GM12892 (cell line): ENCODE measurements around the gene TSPAN16.

Experiments used
- POLR2A ChIP-seq: IDR thresholded peaks from 2 replicates; pipeline ENCODE4 v1.6.1; 2011; ENCODE audit warnings: low read depth, low read length, control low read depth
- POLR2AphosphoS5 ChIP-seq: IDR thresholded peaks from 2 replicates; pipeline ENCODE4 v1.6.1; 2011; ENCODE audit warnings: low read depth, low read length, control low read depth
- TAF1 ChIP-seq: IDR thresholded peaks from 2 replicates; pipeline ENCODE4 v1.6.1; 2011; ENCODE audit warnings: low read depth, mild to moderate bottlenecking, control low read depth, low read length, borderline replicate concordance

DNA sequence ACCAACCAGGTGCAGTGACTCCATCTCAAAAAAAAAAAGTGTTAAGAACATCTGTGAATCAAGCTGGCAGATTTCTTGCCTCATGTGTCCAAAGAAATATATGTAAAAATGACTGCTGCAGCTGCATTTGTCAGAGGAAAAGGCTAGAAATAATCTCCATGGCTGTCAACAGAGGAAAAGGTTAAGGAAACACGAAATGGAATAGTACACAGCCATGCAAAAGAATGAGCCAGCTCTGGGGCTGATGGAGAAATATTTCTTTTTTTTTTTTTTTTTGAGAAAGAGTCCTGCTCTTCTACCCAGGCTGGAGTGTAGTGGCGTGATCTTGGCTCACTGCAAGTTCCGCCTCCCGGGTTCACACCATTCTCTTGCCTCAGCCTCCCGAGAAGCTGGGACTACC is 36.9 kb downstream of the TSPAN16 start:
- TF ChIP-seq POLR2A (no peak), POLR2AphosphoS5 (no peak), TAF1 (no peak)
